Measurements from ENCODE around the gene DAPP1. TPM values are rescaled to one million over a fixed set of nuclear protein-coding genes. Genes with fewer than 3 reads are reported as not detected.
A peak's percentile ranks its signal among the peaks of the same experiment; 100 is the strongest.

The DAPP1 gene
- total RNA-seq, 1 donor from 2014 or later, result 15.1 TPM

DNA sequence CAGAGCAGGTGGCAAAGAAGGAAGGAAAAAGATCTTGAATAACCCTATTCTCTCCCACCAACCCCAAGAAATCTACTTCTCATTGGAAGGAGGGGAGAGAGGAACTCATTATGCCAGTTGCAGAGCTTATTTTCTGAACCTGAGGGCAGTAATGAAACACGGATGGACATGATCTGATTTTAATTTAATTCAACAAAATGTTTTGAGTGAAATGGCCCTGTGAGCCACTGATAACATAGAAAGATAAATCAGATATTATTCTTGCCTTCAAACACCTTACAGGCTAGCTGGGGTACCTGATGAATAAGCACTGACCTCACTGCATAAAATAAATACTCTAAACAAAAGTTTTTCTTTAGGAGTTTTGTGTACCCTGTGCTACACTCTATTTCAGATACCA lies 30.3 kb downstream of the DAPP1 start:
- no peak overlapping the region for H3K27ac ChIP-seq
- peaks cover 6% of the 10 kb centered on the region for H3K4me1 ChIP-seq
- H3K9me3 ChIP-seq, result no peaks in the 10 kb centered on the region
- ATAC-seq (no peak), DNase-seq (no peak)
- intact Hi-C loops (cut with DNase I), result no loop called here
- TF ChIP-seq, protein P1, sequence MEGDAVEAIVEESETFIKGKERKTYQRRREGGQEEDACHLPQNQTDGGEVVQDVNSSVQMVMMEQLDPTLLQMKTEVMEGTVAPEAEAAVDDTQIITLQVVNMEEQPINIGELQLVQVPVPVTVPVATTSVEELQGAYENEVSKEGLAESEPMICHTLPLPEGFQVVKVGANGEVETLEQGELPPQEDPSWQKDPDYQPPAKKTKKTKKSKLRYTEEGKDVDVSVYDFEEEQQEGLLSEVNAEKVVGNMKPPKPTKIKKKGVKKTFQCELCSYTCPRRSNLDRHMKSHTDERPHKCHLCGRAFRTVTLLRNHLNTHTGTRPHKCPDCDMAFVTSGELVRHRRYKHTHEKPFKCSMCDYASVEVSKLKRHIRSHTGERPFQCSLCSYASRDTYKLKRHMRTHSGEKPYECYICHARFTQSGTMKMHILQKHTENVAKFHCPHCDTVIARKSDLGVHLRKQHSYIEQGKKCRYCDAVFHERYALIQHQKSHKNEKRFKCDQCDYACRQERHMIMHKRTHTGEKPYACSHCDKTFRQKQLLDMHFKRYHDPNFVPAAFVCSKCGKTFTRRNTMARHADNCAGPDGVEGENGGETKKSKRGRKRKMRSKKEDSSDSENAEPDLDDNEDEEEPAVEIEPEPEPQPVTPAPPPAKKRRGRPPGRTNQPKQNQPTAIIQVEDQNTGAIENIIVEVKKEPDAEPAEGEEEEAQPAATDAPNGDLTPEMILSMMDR (IDR thresholded peaks at IDR 0.05), result no peak
- no peak overlapping the region for H3K4me3 ChIP-seq
- H3K27me3 ChIP-seq (ENCODE audit: low read depth), result no peaks in the 10 kb centered on the region
- H3K36me3 ChIP-seq, result no peaks in the 10 kb centered on the region

DNA sequence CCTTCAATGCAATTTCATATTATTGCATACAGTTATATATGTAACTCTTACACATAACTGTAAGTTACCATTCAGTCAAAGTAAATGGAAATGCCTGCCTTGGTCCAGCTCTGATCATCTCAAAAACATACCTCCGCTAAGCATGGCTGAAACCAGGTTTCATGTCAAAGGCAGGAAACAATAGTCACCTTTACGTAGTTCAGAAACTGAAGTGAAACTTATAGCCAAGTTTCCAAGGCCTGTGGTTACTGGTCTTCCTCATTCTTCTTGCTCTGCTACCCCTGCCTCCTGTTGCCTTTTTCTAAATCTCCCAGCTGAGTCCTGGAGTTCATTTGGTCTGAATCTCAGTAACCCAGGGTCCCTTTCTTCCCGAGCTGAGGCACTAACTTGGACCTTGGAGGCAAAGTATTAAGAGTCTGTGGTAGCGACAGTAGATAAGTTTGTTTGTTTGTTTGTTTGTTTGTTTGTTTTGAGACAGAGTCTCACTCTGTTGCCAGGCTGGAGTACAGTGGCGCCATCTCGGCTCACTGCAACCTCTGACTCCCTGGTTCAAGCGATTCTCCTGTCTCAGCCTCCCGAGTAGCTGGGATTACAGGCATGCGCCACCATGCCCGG lies 30.8 kb downstream of the DAPP1 start:
- DNase-seq (no peak), ATAC-seq (peak; percentile 40 to 61)
- Histone ChIP-seq H3K27me3 (ENCODE audit: low read depth) (no peaks in the 10 kb centered on the region), H3K9me3 (no peaks in the 10 kb centered on the region), H3K36me3 (no peaks in the 10 kb centered on the region), H3K27ac (no peak overlapping the region), H3K4me1 (peaks cover 6% of the 10 kb centered on the region), H3K4me3 (no peak overlapping the region)
- TF ChIP-seq, protein P1 (IDR thresholded peaks at IDR 0.05), result no peak
- intact Hi-C loops (cut with DNase I), result no loop called here

DNA sequence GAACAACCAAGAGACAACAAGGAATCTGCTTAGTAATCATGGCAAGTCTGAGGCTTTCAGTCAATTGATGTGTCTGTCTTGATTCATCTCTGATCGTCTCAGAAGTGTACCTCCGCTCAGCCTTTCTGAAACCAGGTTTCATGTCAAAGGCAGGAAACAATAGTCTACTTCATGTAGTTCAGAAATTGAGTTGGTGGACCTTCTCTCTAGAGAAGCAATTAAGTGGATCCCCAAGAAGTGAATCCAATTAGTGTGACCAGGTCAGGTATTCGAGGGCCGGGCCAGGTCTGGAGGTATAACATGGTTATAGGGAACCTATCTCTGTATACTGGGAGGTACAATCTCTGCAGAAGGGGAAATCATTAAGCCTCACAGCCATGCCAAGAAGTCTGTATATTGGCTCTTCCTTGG lies 32.0 kb downstream of the DAPP1 start:
- ATAC-seq, result no peak
- TF ChIP-seq, protein P1 (IDR thresholded peaks at IDR 0.05), result no peak
- Histone ChIP-seq H3K4me1 (peaks cover 6% of the 10 kb centered on the region), H3K36me3 (no peaks in the 10 kb centered on the region), H3K9me3 (no peaks in the 10 kb centered on the region), H3K27me3 (ENCODE audit: low read depth) (no peaks in the 10 kb centered on the region), H3K4me3 (no peak overlapping the region), H3K27ac (no peak overlapping the region)
- DNase-seq, result no peak
- intact Hi-C loops (cut with DNase I), result no loop called here

GRCh38 chr4:99852199-99852749 lies 35.6 kb downstream of the DAPP1 start:
- Histone ChIP-seq H3K27ac (no peak overlapping the region), H3K4me3 (no peak overlapping the region), H3K9me3 (no peaks in the 10 kb centered on the region), H3K36me3 (no peaks in the 10 kb centered on the region), H3K27me3 (ENCODE audit: low read depth) (no peaks in the 10 kb centered on the region), H3K4me1 (no peaks in the 10 kb centered on the region)
- DNase-seq (no peak), ATAC-seq (no peak)
- intact Hi-C loops (cut with DNase I), result no loop called here
- TF ChIP-seq, protein P1 (IDR thresholded peaks at IDR 0.05), result no peak

DNA sequence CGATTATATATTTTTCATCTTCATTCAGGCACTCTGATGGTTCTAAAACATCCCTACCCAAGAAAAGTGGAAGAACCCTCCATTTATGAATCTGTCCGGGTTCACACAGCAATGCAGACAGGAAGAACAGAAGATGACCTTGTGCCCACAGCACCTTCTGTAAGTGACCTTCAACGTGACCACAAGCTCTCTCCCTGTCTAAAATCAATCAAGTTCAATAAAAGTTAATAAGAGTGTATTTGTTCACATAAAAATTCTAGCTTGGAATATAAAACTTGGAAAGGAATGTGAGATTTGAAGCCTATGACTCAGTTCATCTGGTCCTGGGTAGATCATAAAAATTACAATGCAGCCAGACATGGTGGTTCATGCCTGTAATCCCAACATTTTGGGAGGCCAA lies 36.6 kb downstream of the DAPP1 start:
- Histone ChIP-seq H3K4me3 (no peak overlapping the region), H3K36me3 (no peaks in the 10 kb centered on the region), H3K4me1 (peaks cover 6% of the 10 kb centered on the region), H3K9me3 (no peaks in the 10 kb centered on the region), H3K27me3 (ENCODE audit: low read depth) (no peaks in the 10 kb centered on the region), H3K27ac (no peak overlapping the region)
- no peak for ATAC-seq
- DNase-seq, result no peak
- intact Hi-C loops (cut with DNase I), result no loop called here
- TF ChIP-seq, protein P1 (IDR thresholded peaks at IDR 0.05), result no peak

Measured in lower lobe of right lung (tissue), 2 donors.